ENCODE measurements around the gene SCAF11.

The SCAF11 gene

DNA sequence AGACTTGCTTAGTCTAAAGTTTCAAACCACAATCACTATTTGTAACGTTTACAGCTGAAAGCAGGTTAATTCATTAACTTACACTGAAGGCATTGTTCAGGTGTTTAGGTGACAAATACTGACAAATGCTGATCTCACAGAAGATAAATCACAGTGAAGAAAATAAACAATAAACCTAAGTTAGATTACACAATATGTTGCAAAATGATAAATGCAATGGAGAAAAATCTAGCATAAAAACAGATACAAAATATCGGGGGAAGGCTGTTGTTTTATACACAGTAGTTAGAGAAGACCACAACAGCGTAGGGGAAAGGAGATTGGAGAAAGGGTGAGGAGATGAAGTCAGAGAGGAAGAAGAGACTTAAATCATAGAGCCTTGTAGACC is 3.0 kb downstream of the SCAF11 start:
- no peaks in the 10 kb centered on the region for H3K27me3 ChIP-seq (ENCODE audit: insufficient read depth, low read length)
- H4K8ac ChIP-seq (ENCODE audit: low read depth, low read length) = no peak overlapping the region
- no peak overlapping the region for H3K14ac ChIP-seq (ENCODE audit: low read length)
- peak overlapping the region; percentile 52 for H3K4me2 ChIP-seq (ENCODE audit: low read length)
- no peak overlapping the region for H2AFZ ChIP-seq (ENCODE audit: insufficient read depth, low read length, poor library complexity)
- H3K4me3 ChIP-seq (ENCODE audit: low read depth, low read length) = no peak overlapping the region
- no peak overlapping the region for H2BK120ac ChIP-seq (ENCODE audit: insufficient read depth, low read length, poor library complexity)
- no peak overlapping the region for H2BK12ac ChIP-seq (ENCODE audit: low read length)
- no peak overlapping the region for H3K9ac ChIP-seq (ENCODE audit: low read length)
- H3K23ac ChIP-seq (ENCODE audit: low read length) = no peak overlapping the region
- peaks cover 6 to 13% of the 10 kb centered on the region in 2 experiments for H3K4me1 ChIP-seq (ENCODE audit: control insufficient read depth in 1 of 2, insufficient read depth in 2 of 2, low read length in 2 of 2)
- peak in 1 of 2 donors; percentile 34 for DNase-seq
- no peak overlapping the region for H4K91ac ChIP-seq (ENCODE audit: low read depth, low read length)
- no peak overlapping the region for H3K18ac ChIP-seq (ENCODE audit: low read length)
- peaks cover 14% of the 10 kb centered on the region for H3K79me2 ChIP-seq (ENCODE audit: control insufficient read depth, insufficient read depth, low read length, poor library complexity)
- no peak overlapping the region for H2AK5ac ChIP-seq (ENCODE audit: low read length)
- WGBS (ENCODE audit: extremely low coverage, insufficient coverage, insufficient read length) = no CpG with 5 or more reads among the region's 3 CpGs
- no peaks in the 10 kb centered on the region for H3K9me3 ChIP-seq (ENCODE audit: insufficient read depth, low read depth, low read length)
- H2BK5ac ChIP-seq (ENCODE audit: low read depth, low read length, poor library complexity) = no peak overlapping the region
- no peak overlapping the region for H4K12ac ChIP-seq (ENCODE audit: low read depth, low read length)
- H3K36me3 ChIP-seq (ENCODE audit: control insufficient read depth in 1 of 2, insufficient read depth in 2 of 2, low read length in 2 of 2) = peaks cover 0 to 4% of the 10 kb centered on the region in 2 experiments
- peaks cover 20% of the 10 kb centered on the region for H3K79me1 ChIP-seq (ENCODE audit: low read length)
- H3K4ac ChIP-seq (ENCODE audit: low read depth, low read length) = no peak overlapping the region
- H3K27ac ChIP-seq (ENCODE audit: low read depth, low read length) = no peak overlapping the region

DNA sequence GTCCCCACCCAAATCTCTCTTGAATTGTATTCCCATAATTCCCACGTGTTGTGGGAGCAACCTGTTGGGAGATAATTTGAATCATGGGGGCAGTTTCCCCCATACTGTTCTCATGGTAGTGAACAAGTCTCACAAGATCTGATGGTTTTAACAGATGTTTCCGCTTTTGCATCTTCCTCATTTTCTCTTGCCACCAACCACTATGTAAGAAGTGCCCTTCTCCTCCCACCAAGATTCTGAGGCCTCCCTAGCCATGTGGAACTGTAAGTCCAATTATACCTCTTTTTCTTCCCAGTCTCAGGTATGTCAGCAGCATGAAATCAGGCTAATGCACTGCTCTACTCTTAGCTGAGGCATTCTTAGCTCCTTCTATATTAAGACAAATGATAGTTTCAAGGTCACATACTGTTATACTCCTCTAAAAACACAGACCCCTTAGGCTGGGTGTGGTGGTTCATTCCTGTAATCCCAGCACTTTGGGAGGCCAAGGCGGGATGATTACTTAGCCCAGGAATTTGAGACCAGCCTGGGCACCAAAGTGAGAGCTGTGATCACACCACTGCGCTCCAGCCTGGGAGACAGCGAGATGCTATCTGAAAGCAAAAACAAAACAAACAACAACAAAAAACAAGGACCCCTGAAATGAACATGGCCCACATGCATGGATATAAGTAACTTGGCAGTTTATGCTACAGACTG is 3.6 kb downstream of the SCAF11 start:
- H2AFZ ChIP-seq (ENCODE audit: insufficient read depth, low read length, poor library complexity) = no peak overlapping the region
- H3K4me1 ChIP-seq (ENCODE audit: control insufficient read depth in 1 of 2, insufficient read depth in 2 of 2, low read length in 2 of 2) = peaks cover 6 to 13% of the 10 kb centered on the region in 2 experiments
- no peak overlapping the region for H4K8ac ChIP-seq (ENCODE audit: low read depth, low read length)
- no peak overlapping the region for H4K91ac ChIP-seq (ENCODE audit: low read depth, low read length)
- peak overlapping the region; percentile 46 for H3K27ac ChIP-seq (ENCODE audit: low read depth, low read length)
- H3K4me2 ChIP-seq (ENCODE audit: low read length) = peak overlapping the region; percentile 52
- no peak overlapping the region for H4K12ac ChIP-seq (ENCODE audit: low read depth, low read length)
- H3K9ac ChIP-seq (ENCODE audit: low read length) = no peak overlapping the region
- no peak overlapping the region for H3K4me3 ChIP-seq (ENCODE audit: low read depth, low read length)
- no peak overlapping the region for H2BK5ac ChIP-seq (ENCODE audit: low read depth, low read length, poor library complexity)
- peaks cover 0 to 4% of the 10 kb centered on the region in 2 experiments for H3K36me3 ChIP-seq (ENCODE audit: control insufficient read depth in 1 of 2, insufficient read depth in 2 of 2, low read length in 2 of 2)
- no peaks in the 10 kb centered on the region for H3K9me3 ChIP-seq (ENCODE audit: insufficient read depth, low read depth, low read length)
- no CpG with 5 or more reads among the region's 5 CpGs for WGBS (ENCODE audit: extremely low coverage, insufficient coverage, insufficient read length)
- peaks cover 18% of the 10 kb centered on the region for H3K79me1 ChIP-seq (ENCODE audit: low read length)
- DNase-seq = peak in 1 of 2 donors; percentile 47
- H3K14ac ChIP-seq (ENCODE audit: low read length) = no peak overlapping the region
- H2BK120ac ChIP-seq (ENCODE audit: insufficient read depth, low read length, poor library complexity) = no peak overlapping the region
- H3K23ac ChIP-seq (ENCODE audit: low read length) = no peak overlapping the region
- H2BK12ac ChIP-seq (ENCODE audit: low read length) = no peak overlapping the region
- peaks cover 14% of the 10 kb centered on the region for H3K79me2 ChIP-seq (ENCODE audit: control insufficient read depth, insufficient read depth, low read length, poor library complexity)
- H3K27me3 ChIP-seq (ENCODE audit: insufficient read depth, low read length) = no peaks in the 10 kb centered on the region
- H2AK5ac ChIP-seq (ENCODE audit: low read length) = no peak overlapping the region
- H3K4ac ChIP-seq (ENCODE audit: low read depth, low read length) = peak overlapping the region; percentile 76
- no peak overlapping the region for H3K18ac ChIP-seq (ENCODE audit: low read length)

DNA sequence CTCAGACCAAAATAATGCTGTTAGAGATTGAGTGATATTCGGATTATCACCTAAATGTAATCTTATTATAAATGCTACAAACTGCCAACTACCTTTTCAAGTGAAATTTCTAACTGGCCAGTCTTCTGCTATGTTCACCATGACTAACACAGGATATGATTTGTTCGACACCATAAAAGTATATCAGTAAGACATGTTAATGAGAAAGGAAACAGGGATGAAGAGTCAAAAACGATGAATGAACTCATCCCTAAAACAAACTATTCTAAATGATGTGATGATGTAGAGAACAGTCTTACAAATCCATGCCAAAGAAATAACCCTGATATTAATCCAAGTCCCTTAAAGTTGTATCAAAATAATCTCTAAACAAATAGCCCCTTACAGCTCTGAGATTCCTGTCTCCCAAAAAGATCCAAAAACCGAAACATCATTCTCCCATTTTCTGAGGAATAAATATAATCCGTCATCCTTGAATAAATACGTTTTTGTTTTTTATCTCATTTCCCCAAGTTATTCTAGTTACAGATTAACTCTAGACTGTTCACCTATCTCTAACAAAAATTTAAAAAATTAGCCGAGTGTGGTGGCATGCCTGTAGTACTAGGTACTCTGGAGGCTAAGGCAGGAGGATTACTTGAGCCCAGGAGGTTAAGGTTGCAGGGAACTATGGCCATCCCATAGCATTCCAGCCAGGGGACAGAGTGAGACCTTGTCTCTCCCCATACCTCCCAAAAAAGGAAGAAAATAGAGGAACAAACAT is 9.1 kb downstream of the SCAF11 start:
- no peaks in the 10 kb centered on the region for H3K9me3 ChIP-seq (ENCODE audit: insufficient read depth, low read depth, low read length)
- no peak overlapping the region for H2BK120ac ChIP-seq (ENCODE audit: insufficient read depth, low read length, poor library complexity)
- H3K79me2 ChIP-seq (ENCODE audit: control insufficient read depth, insufficient read depth, low read length, poor library complexity) = no peaks in the 10 kb centered on the region
- H2BK12ac ChIP-seq (ENCODE audit: low read length) = no peak overlapping the region
- H3K4ac ChIP-seq (ENCODE audit: low read depth, low read length) = peak overlapping the region; percentile 72
- no peak overlapping the region for H4K8ac ChIP-seq (ENCODE audit: low read depth, low read length)
- H2AK5ac ChIP-seq (ENCODE audit: low read length) = no peak overlapping the region
- H3K4me3 ChIP-seq (ENCODE audit: low read depth, low read length) = no peak overlapping the region
- H3K79me1 ChIP-seq (ENCODE audit: low read length) = no peaks in the 10 kb centered on the region
- WGBS (ENCODE audit: extremely low coverage, insufficient coverage, insufficient read length) = no CpG with 5 or more reads among the region's 7 CpGs
- no peak overlapping the region for H4K91ac ChIP-seq (ENCODE audit: low read depth, low read length)
- no peaks in the 10 kb centered on the region for H3K27me3 ChIP-seq (ENCODE audit: insufficient read depth, low read length)
- H2BK5ac ChIP-seq (ENCODE audit: low read depth, low read length, poor library complexity) = no peak overlapping the region
- H3K4me2 ChIP-seq (ENCODE audit: low read length) = no peak overlapping the region
- H3K9ac ChIP-seq (ENCODE audit: low read length) = no peak overlapping the region
- H3K23ac ChIP-seq (ENCODE audit: low read length) = no peak overlapping the region
- H3K14ac ChIP-seq (ENCODE audit: low read length) = no peak overlapping the region
- no peak overlapping the region for H3K18ac ChIP-seq (ENCODE audit: low read length)
- H2AFZ ChIP-seq (ENCODE audit: insufficient read depth, low read length, poor library complexity) = no peak overlapping the region
- DNase-seq = no peak
- peaks cover 0 to 2% of the 10 kb centered on the region in 2 experiments for H3K4me1 ChIP-seq (ENCODE audit: control insufficient read depth in 1 of 2, insufficient read depth in 2 of 2, low read length in 2 of 2)
- H3K27ac ChIP-seq (ENCODE audit: low read depth, low read length) = no peak overlapping the region
- no peak overlapping the region for H4K12ac ChIP-seq (ENCODE audit: low read depth, low read length)
- no peaks in the 10 kb centered on the region for H3K36me3 ChIP-seq (ENCODE audit: control insufficient read depth in 1 of 2, insufficient read depth in 2 of 2, low read length in 2 of 2)

DNA sequence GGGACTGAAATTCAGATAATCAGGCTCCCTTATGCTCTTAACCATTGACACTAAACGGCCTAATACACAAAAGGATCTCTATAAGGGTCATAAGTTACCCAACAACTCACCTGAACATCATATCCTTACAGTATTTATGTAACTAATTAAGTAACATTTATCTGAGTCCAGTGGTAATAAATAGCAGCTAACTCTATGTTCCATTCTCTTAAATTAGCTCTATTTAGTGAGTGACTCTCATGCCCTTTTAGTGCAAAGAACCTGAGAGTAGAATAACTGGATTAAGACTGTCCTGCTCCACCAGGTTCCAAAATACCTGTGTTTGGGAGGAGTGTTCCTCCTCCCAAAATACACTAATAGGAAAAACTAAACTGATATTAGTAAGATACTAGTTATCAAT is 9.8 kb downstream of the SCAF11 start:
- H2BK12ac ChIP-seq (ENCODE audit: low read length) = no peak overlapping the region
- peaks cover 2% of the 10 kb centered on the region for H3K79me2 ChIP-seq (ENCODE audit: control insufficient read depth, insufficient read depth, low read length, poor library complexity)
- H3K4me2 ChIP-seq (ENCODE audit: low read length) = no peak overlapping the region
- H3K14ac ChIP-seq (ENCODE audit: low read length) = no peak overlapping the region
- H2BK120ac ChIP-seq (ENCODE audit: insufficient read depth, low read length, poor library complexity) = no peak overlapping the region
- peaks cover 0 to 1% of the 10 kb centered on the region in 2 experiments for H3K36me3 ChIP-seq (ENCODE audit: control insufficient read depth in 1 of 2, insufficient read depth in 2 of 2, low read length in 2 of 2)
- H3K9me3 ChIP-seq (ENCODE audit: insufficient read depth, low read depth, low read length) = no peaks in the 10 kb centered on the region
- no peak overlapping the region for H3K27ac ChIP-seq (ENCODE audit: low read depth, low read length)
- no peak overlapping the region for H2AK5ac ChIP-seq (ENCODE audit: low read length)
- no peak overlapping the region for H2AFZ ChIP-seq (ENCODE audit: insufficient read depth, low read length, poor library complexity)
- H3K9ac ChIP-seq (ENCODE audit: low read length) = no peak overlapping the region
- H2BK5ac ChIP-seq (ENCODE audit: low read depth, low read length, poor library complexity) = no peak overlapping the region
- H4K8ac ChIP-seq (ENCODE audit: low read depth, low read length) = no peak overlapping the region
- WGBS (ENCODE audit: extremely low coverage, insufficient coverage, insufficient read length) = no CpG with 5 or more reads among the region's 1 CpG
- no peak overlapping the region for H3K23ac ChIP-seq (ENCODE audit: low read length)
- no peak overlapping the region for H3K18ac ChIP-seq (ENCODE audit: low read length)
- H4K91ac ChIP-seq (ENCODE audit: low read depth, low read length) = no peak overlapping the region
- no peak for DNase-seq
- no peak overlapping the region for H3K4me3 ChIP-seq (ENCODE audit: low read depth, low read length)
- H3K27me3 ChIP-seq (ENCODE audit: insufficient read depth, low read length) = no peaks in the 10 kb centered on the region
- peaks cover under 1 to 3% of the 10 kb centered on the region in 2 experiments for H3K4me1 ChIP-seq (ENCODE audit: control insufficient read depth in 1 of 2, insufficient read depth in 2 of 2, low read length in 2 of 2)
- H4K12ac ChIP-seq (ENCODE audit: low read depth, low read length) = no peak overlapping the region
- no peaks in the 10 kb centered on the region for H3K79me1 ChIP-seq (ENCODE audit: low read length)
- peak overlapping the region; percentile 89 for H3K4ac ChIP-seq (ENCODE audit: low read depth, low read length)

Data from trophoblast cell (in vitro differentiated cells and primary cell).